ENCODE measurements around the gene WWOX. TPM values are rescaled to one million over a fixed set of nuclear protein-coding genes. Genes with fewer than 3 reads are reported as not detected.

The WWOX gene
- total RNA-seq, 2 experiments from 2014 or later: 19.1 to 23.7 TPM

- H3K36me3 Mint-ChIP-seq (ENCODE audit: low read depth): peaks cover 3% of the 10 kb centered on the region
- no peaks in the 10 kb centered on the region for H3K27me3 Mint-ChIP-seq
- CTCF ChIA-PET: no interaction called here
- intact Hi-C loops (cut with micrococcal nuclease): no loop called here
- no peak overlapping the region for H3K4me3 Mint-ChIP-seq
- POLR2A ChIA-PET: no interaction called here
- DNase-seq (no peak), ATAC-seq (no peak)
- TF ChIP-seq CTCF (IDR thresholded peaks at IDR 0.05): no peak
- H3K9me3 Mint-ChIP-seq: peaks cover 2% of the 10 kb centered on the region
- H3K4me1 Mint-ChIP-seq (ENCODE audit: low read depth): no peaks in the 10 kb centered on the region
- no peak overlapping the region for H3K27ac Mint-ChIP-seq
Observed at GRCh38 chr16:78929841-78930240, 830.4 kb downstream of the WWOX start.

GRCh38 chr16:78930561-78930960 is 831.1 kb downstream of the WWOX start:
- POLR2A ChIA-PET: no interaction called here
- H3K4me1 Mint-ChIP-seq (ENCODE audit: low read depth): no peaks in the 10 kb centered on the region
- intact Hi-C loops (cut with micrococcal nuclease): no loop called here
- no peak for ATAC-seq
- H3K27me3 Mint-ChIP-seq: no peaks in the 10 kb centered on the region
- H3K9me3 Mint-ChIP-seq: peaks cover 2% of the 10 kb centered on the region
- CTCF ChIA-PET: no interaction called here
- H3K4me3 Mint-ChIP-seq: no peak overlapping the region
- TF ChIP-seq CTCF (IDR thresholded peaks at IDR 0.05): no peak
- peaks cover 3% of the 10 kb centered on the region for H3K36me3 Mint-ChIP-seq (ENCODE audit: low read depth)
- H3K27ac Mint-ChIP-seq: no peak overlapping the region
- DNase-seq: no peak

- no peak for ATAC-seq
- Mint-ChIP-seq H3K36me3 (ENCODE audit: low read depth) (peaks cover 3% of the 10 kb centered on the region), H3K27ac (no peak overlapping the region), H3K9me3 (peaks cover 2% of the 10 kb centered on the region), H3K4me1 (ENCODE audit: low read depth) (no peaks in the 10 kb centered on the region), H3K27me3 (no peaks in the 10 kb centered on the region), H3K4me3 (no peak overlapping the region)
- ChIA-PET POLR2A (no interaction called here), CTCF (no interaction called here)
- no peak for TF ChIP-seq CTCF (IDR thresholded peaks at IDR 0.05)
- intact Hi-C loops (cut with micrococcal nuclease): no loop called here
- no peak for DNase-seq
Observed at GRCh38 chr16:78931267-78931666, 831.8 kb downstream of the WWOX start.

- POLR2A ChIA-PET: no interaction called here
- DNase-seq (no peak), ATAC-seq (no peak)
- Mint-ChIP-seq H3K4me3 (no peak overlapping the region), H3K9me3 (peaks cover 2% of the 10 kb centered on the region), H3K27ac (no peak overlapping the region), H3K36me3 (ENCODE audit: low read depth) (peaks cover 3% of the 10 kb centered on the region), H3K27me3 (no peaks in the 10 kb centered on the region), H3K4me1 (ENCODE audit: low read depth) (no peaks in the 10 kb centered on the region)
- intact Hi-C loops (cut with micrococcal nuclease): no loop called here
- CTCF ChIA-PET: no interaction called here
- TF ChIP-seq CTCF (IDR thresholded peaks at IDR 0.05): no peak
Observed at GRCh38 chr16:78931678-78932077, 832.2 kb downstream of the WWOX start.

GRCh38 chr16:78932355-78932943 is 833.0 kb downstream of the WWOX start:
- TF ChIP-seq CTCF (IDR thresholded peaks at IDR 0.05): no peak
- no peak for ATAC-seq
- H3K4me1 Mint-ChIP-seq (ENCODE audit: low read depth): no peaks in the 10 kb centered on the region
- no peaks in the 10 kb centered on the region for H3K27me3 Mint-ChIP-seq
- no peak overlapping the region for H3K4me3 Mint-ChIP-seq
- POLR2A ChIA-PET: no interaction called here
- peaks cover 2% of the 10 kb centered on the region for H3K9me3 Mint-ChIP-seq
- intact Hi-C loops (cut with micrococcal nuclease): no loop called here
- H3K27ac Mint-ChIP-seq: no peak overlapping the region
- DNase-seq: no peak
- CTCF ChIA-PET: no interaction called here
- H3K36me3 Mint-ChIP-seq (ENCODE audit: low read depth): peaks cover 3% of the 10 kb centered on the region

Measured in activated CD8-positive, alpha-beta T cell treated with anti-CD3 and anti-CD28 coated beads for 36 hours (primary cell).